ENCODE measurements around the gene CREB1.

Gene CREB1

DNA sequence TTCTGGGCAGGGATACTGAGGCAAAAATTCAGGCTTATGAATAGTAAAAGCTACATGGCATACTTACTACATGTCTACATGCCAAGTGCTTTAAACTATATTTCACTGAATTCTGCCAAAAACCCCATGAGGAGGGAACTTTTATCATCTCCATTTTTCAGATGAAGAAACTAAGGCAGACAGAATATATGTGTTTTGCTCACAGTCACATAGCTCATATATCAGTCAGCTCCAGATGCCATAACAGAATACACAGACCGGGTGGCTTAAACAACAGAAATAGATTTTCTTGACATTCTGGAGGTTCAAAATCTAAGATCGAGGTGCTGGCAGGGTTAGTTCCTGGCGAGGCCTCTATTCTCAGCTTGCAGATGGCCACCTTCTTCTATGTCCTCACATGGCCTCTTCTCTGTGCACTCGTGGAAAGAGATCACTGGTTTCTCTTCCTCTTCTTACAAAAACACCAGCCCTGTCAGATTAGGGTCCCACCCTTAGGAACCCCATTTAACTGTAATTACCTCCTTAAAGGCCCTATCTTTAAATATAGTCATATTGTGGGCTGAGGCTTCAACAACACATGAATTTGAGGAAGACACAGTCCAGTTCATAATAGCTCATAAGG lies 27.1 kb upstream of the CREB1 start:
- ChIA-PET CTCF (interaction anchor here (0.8 to 3.8 kb wide), 5 partner anchors 11 to 27 kb away, joined by 3 to 12 read pairs (median 4); partner anchors contain the start of gene CREB1), POLR2A (interaction anchor here (0.7 kb wide), 1 partner anchor 1289 kb away, joined by 3 read pairs; no protein-coding TSS in a partner anchor)
- Histone ChIP-seq H3K36me3 (ENCODE audit: control insufficient read depth in 4 of 4, insufficient read depth in 4 of 4, low read length in 3 of 4) (no peaks in the 10 kb centered on the region), H3K4me1 (ENCODE audit: control extremely low read depth in 1 of 4, control insufficient read depth in 4 of 4, insufficient read depth in 4 of 4, low read length in 3 of 4) (peaks cover 6 to 70% (median 25%) of the 10 kb centered on the region in 4 experiments), H3K9me3 (ENCODE audit: control extremely low read depth in 1 of 5, control insufficient read depth in 4 of 5, insufficient read depth in 2 of 5, low read depth in 1 of 5, low read length in 4 of 5) (no peaks in the 10 kb centered on the region), H3K27me3 (replicated peaks in 2 of 5; ENCODE audit: control insufficient read depth in 4 of 5, insufficient read depth in 5 of 5, low read length in 4 of 5) (no peaks in the 10 kb centered on the region), H3K4me3 (ENCODE audit: control insufficient read depth in 1 of 7, extremely low read depth in 1 of 7, insufficient read depth in 4 of 7, low read depth in 2 of 7, low read length in 6 of 7) (no peak overlapping the region), H3K27ac (ENCODE audit: insufficient read depth in 1 of 2, low read depth in 1 of 2, low read length in 2 of 2, poor library complexity in 1 of 2, severe bottlenecking in 2 of 2) (no peak overlapping the region)
- DNase-seq, result peak in 2 of 3 donors; percentile 42 to 68
- WGBS (ENCODE audit: insufficient coverage), result 100% methylated on average over 3 of the region's 4 CpGs

DNA sequence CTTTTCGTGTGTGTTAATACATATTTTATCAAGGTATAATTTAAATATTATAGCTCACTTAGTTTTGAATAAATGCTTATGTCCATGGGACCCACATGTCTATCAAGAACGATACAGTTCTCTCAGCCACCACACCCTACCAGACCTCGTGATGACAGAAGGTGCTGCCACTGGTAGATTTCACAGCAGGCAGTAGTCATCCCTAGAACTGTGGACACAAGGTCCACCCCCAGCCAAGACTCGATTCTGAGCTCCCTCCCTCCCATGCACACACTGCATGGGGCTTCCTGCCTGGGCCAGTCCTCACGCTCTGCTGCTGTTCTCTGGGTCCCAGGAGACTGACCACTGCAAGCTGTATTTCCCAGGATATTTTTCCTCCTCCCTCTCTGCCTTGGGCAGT lies 26.5 kb upstream of the CREB1 start:
- Histone ChIP-seq H3K36me3 (ENCODE audit: control insufficient read depth in 4 of 4, insufficient read depth in 4 of 4, low read length in 3 of 4) (no peaks in the 10 kb centered on the region), H3K27me3 (replicated peaks in 2 of 5; ENCODE audit: control insufficient read depth in 4 of 5, insufficient read depth in 5 of 5, low read length in 4 of 5) (no peaks in the 10 kb centered on the region), H3K27ac (ENCODE audit: insufficient read depth in 1 of 2, low read depth in 1 of 2, low read length in 2 of 2, poor library complexity in 1 of 2, severe bottlenecking in 2 of 2) (no peak overlapping the region), H3K4me3 (ENCODE audit: control insufficient read depth in 1 of 7, extremely low read depth in 1 of 7, insufficient read depth in 4 of 7, low read depth in 2 of 7, low read length in 6 of 7) (no peak overlapping the region), H3K9me3 (ENCODE audit: control extremely low read depth in 1 of 5, control insufficient read depth in 4 of 5, insufficient read depth in 2 of 5, low read depth in 1 of 5, low read length in 4 of 5) (peaks cover 0 to under 1% (median 0%) of the 10 kb centered on the region in 5 experiments), H3K4me1 (ENCODE audit: control extremely low read depth in 1 of 4, control insufficient read depth in 4 of 4, insufficient read depth in 4 of 4, low read length in 3 of 4) (peaks cover 6 to 70% (median 25%) of the 10 kb centered on the region in 4 experiments)
- CTCF ChIA-PET, result interaction anchor here (0.8 to 3.8 kb wide), 5 partner anchors 11 to 27 kb away, joined by 3 to 12 read pairs (median 4); partner anchors contain the start of gene CREB1
- 85% methylated on average over 4 of the region's 5 CpGs for WGBS (ENCODE audit: insufficient coverage)
- POLR2A ChIA-PET, result interaction anchor here (0.7 kb wide), 1 partner anchor 1290 kb away, joined by 3 read pairs; no protein-coding TSS in a partner anchor
- peak in 1 of 3 donors; percentile 21 for DNase-seq

GRCh38 chr2:207504513-207505170 lies 25.1 kb upstream of the CREB1 start:
- H3K27ac ChIP-seq (ENCODE audit: insufficient read depth in 1 of 2, low read depth in 1 of 2, low read length in 2 of 2, poor library complexity in 1 of 2, severe bottlenecking in 2 of 2), result no peak overlapping the region
- H3K4me1 ChIP-seq (ENCODE audit: control extremely low read depth in 1 of 4, control insufficient read depth in 4 of 4, insufficient read depth in 4 of 4, low read length in 3 of 4), result peaks cover 3 to 57% (median 19%) of the 10 kb centered on the region in 4 experiments
- DNase-seq, result peak in 2 of 3 donors; percentile 52 to 71
- peaks cover 0 to 3% (median 0%) of the 10 kb centered on the region in 5 experiments for H3K9me3 ChIP-seq (ENCODE audit: control extremely low read depth in 1 of 5, control insufficient read depth in 4 of 5, insufficient read depth in 2 of 5, low read depth in 1 of 5, low read length in 4 of 5)
- peak overlapping the region in 5 of 7 experiments; percentile 5 to 47 (median 30) for H3K4me3 ChIP-seq (ENCODE audit: control insufficient read depth in 1 of 7, extremely low read depth in 1 of 7, insufficient read depth in 4 of 7, low read depth in 2 of 7, low read length in 6 of 7)
- WGBS (ENCODE audit: insufficient coverage), result 67% methylated on average over 5 of the region's 11 CpGs
- ChIA-PET POLR2A (interaction anchor here (0.6 kb wide), 1 partner anchor 1202 kb away, joined by 3 read pairs; no protein-coding TSS in a partner anchor), CTCF (interaction anchor here (0.7 to 3.8 kb wide), 7 partner anchors 9 to 99 kb away, joined by 3 to 12 read pairs (median 3); no protein-coding TSS in a partner anchor)
- no peaks in the 10 kb centered on the region for H3K36me3 ChIP-seq (ENCODE audit: control insufficient read depth in 4 of 4, insufficient read depth in 4 of 4, low read length in 3 of 4)
- no peaks in the 10 kb centered on the region for H3K27me3 ChIP-seq (replicated peaks in 2 of 5; ENCODE audit: control insufficient read depth in 4 of 5, insufficient read depth in 5 of 5, low read length in 4 of 5)

- ChIA-PET CTCF (interaction anchor here (1.0 to 3.8 kb wide), 4 partner anchors 8 to 99 kb away, joined by 3 to 12 read pairs (median 4); no protein-coding TSS in a partner anchor), POLR2A (no interaction called here)
- H3K36me3 ChIP-seq (ENCODE audit: control insufficient read depth in 4 of 4, insufficient read depth in 4 of 4, low read length in 3 of 4), result no peaks in the 10 kb centered on the region
- no peaks in the 10 kb centered on the region for H3K27me3 ChIP-seq (replicated peaks in 2 of 5; ENCODE audit: control insufficient read depth in 4 of 5, insufficient read depth in 5 of 5, low read length in 4 of 5)
- peaks cover 3 to 56% (median 19%) of the 10 kb centered on the region in 4 experiments for H3K4me1 ChIP-seq (ENCODE audit: control extremely low read depth in 1 of 4, control insufficient read depth in 4 of 4, insufficient read depth in 4 of 4, low read length in 3 of 4)
- no peak overlapping the region for H3K27ac ChIP-seq (ENCODE audit: insufficient read depth in 1 of 2, low read depth in 1 of 2, low read length in 2 of 2, poor library complexity in 1 of 2, severe bottlenecking in 2 of 2)
- DNase-seq, result no peak
- H3K9me3 ChIP-seq (ENCODE audit: control extremely low read depth in 1 of 5, control insufficient read depth in 4 of 5, insufficient read depth in 2 of 5, low read depth in 1 of 5, low read length in 4 of 5), result peaks cover 0 to 3% (median 0%) of the 10 kb centered on the region in 5 experiments
- H3K4me3 ChIP-seq (ENCODE audit: control insufficient read depth in 1 of 7, extremely low read depth in 1 of 7, insufficient read depth in 4 of 7, low read depth in 2 of 7, low read length in 6 of 7), result peak overlapping the region in 3 of 7 experiments; percentile 5 to 47 (median 43)
- WGBS (ENCODE audit: insufficient coverage), result 40% methylated on average over 1 of the region's 3 CpGs
Measured at GRCh38 chr2:207505171-207505570, 24.6 kb upstream of the CREB1 start.

GRCh38 chr2:207505728-207506127 lies 24.0 kb upstream of the CREB1 start:
- 14% methylated on average over 1 of the region's 1 CpG for WGBS (ENCODE audit: insufficient coverage)
- Histone ChIP-seq H3K4me1 (ENCODE audit: control extremely low read depth in 1 of 4, control insufficient read depth in 4 of 4, insufficient read depth in 4 of 4, low read length in 3 of 4) (peaks cover 0 to 52% (median 19%) of the 10 kb centered on the region in 4 experiments), H3K27ac (ENCODE audit: insufficient read depth in 1 of 2, low read depth in 1 of 2, low read length in 2 of 2, poor library complexity in 1 of 2, severe bottlenecking in 2 of 2) (no peak overlapping the region), H3K27me3 (replicated peaks in 2 of 5; ENCODE audit: control insufficient read depth in 4 of 5, insufficient read depth in 5 of 5, low read length in 4 of 5) (no peaks in the 10 kb centered on the region), H3K9me3 (ENCODE audit: control extremely low read depth in 1 of 5, control insufficient read depth in 4 of 5, insufficient read depth in 2 of 5, low read depth in 1 of 5, low read length in 4 of 5) (peaks cover 0 to 3% (median 0%) of the 10 kb centered on the region in 5 experiments), H3K36me3 (ENCODE audit: control insufficient read depth in 4 of 4, insufficient read depth in 4 of 4, low read length in 3 of 4) (no peaks in the 10 kb centered on the region), H3K4me3 (ENCODE audit: control insufficient read depth in 1 of 7, extremely low read depth in 1 of 7, insufficient read depth in 4 of 7, low read depth in 2 of 7, low read length in 6 of 7) (no peak overlapping the region)
- POLR2A ChIA-PET, result no interaction called here
- peak in 1 of 3 donors; percentile 26 for DNase-seq
- CTCF ChIA-PET, result interaction anchor here (3.8 kb wide), 1 partner anchor 21 kb away, joined by 12 read pairs; no protein-coding TSS in a partner anchor

DNA sequence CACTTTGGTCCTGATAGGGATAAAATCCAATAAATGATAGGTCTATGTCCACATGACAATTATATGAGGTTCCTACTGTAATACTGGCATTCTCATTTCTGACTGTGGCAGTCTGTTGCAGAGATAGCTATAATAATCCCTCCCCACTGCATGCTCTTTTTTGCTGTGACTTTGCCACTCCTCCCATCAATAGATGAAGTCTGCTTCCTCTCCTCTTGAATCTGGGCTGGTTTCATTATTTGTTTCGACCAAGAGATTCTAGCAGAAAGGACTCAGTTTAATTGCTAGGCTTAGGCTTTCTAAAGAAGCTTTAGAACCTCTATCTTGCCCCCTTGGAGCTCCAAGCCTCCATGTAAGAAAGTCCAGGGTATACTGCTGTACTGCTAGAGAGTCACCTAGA lies 23.3 kb upstream of the CREB1 start:
- H3K9me3 ChIP-seq (ENCODE audit: control extremely low read depth in 1 of 5, control insufficient read depth in 4 of 5, insufficient read depth in 2 of 5, low read depth in 1 of 5, low read length in 4 of 5), result peaks cover 0 to 3% (median 0%) of the 10 kb centered on the region in 5 experiments
- H3K4me1 ChIP-seq (ENCODE audit: control extremely low read depth in 1 of 4, control insufficient read depth in 4 of 4, insufficient read depth in 4 of 4, low read length in 3 of 4), result peaks cover 0 to 46% (median 19%) of the 10 kb centered on the region in 4 experiments
- H3K36me3 ChIP-seq (ENCODE audit: control insufficient read depth in 4 of 4, insufficient read depth in 4 of 4, low read length in 3 of 4), result no peaks in the 10 kb centered on the region
- no peaks in the 10 kb centered on the region for H3K27me3 ChIP-seq (replicated peaks in 2 of 5; ENCODE audit: control insufficient read depth in 4 of 5, insufficient read depth in 5 of 5, low read length in 4 of 5)
- DNase-seq, result no peak
- POLR2A ChIA-PET, result interaction anchor here (0.6 to 0.7 kb wide), 2 partner anchors 23 to 78 kb away, joined by 4 read pairs; partner anchors contain the start of gene CREB1
- H3K27ac ChIP-seq (ENCODE audit: insufficient read depth in 1 of 2, low read depth in 1 of 2, low read length in 2 of 2, poor library complexity in 1 of 2, severe bottlenecking in 2 of 2), result no peak overlapping the region
- CTCF ChIA-PET, result no interaction called here
- WGBS (ENCODE audit: insufficient coverage), result 67% methylated on average over 1 of the region's 1 CpG
- no peak overlapping the region for H3K4me3 ChIP-seq (ENCODE audit: control insufficient read depth in 1 of 7, extremely low read depth in 1 of 7, insufficient read depth in 4 of 7, low read depth in 2 of 7, low read length in 6 of 7)
